Cardiac muscle cell (in vitro differentiated cells and primary cell): ENCODE data around the gene EDIL3. TPM values are rescaled to one million over a fixed set of nuclear protein-coding genes. Genes with fewer than 3 reads are reported as not detected.

Experiments
- DNase-seq, 2 donors: peaks; one replicate each; pipeline versions ENCODE4 v3.0.0 to v3.0.0-alpha.2; 2010 to 2017; ENCODE audit warnings: low read depth in 1 of 2, low spot score in 1 of 2
- H3K27ac ChIP-seq: fragments of 200-600 bp; sonication (generic); 2 replicates; pipeline ENCODE4 v1.5.1; 2016
- H3K27me3 ChIP-seq: fragments of 200-600 bp; sonication (generic); 2 replicates; pipeline ENCODE4 v1.6.0; 2016; ENCODE audit warnings: control low read depth
- H3K36me3 ChIP-seq: fragments of 200-600 bp; sonication (generic); 2 replicates; pipeline ENCODE4 v1.5.1; 2016; ENCODE audit warnings: control low read depth
- H3K4me1 ChIP-seq: fragments of 200-600 bp; sonication (generic); 2 replicates; pipeline ENCODE4 v1.8.1; 2017; ENCODE audit warnings: low read depth, mild to moderate bottlenecking, mixed run types
- H3K4me3 ChIP-seq: fragments of 200-600 bp; sonication (generic); 2 replicates; pipeline ENCODE4 v1.5.1; 2016; ENCODE audit warnings: mild to moderate bottlenecking
- H3K9me3 ChIP-seq: fragments of 200-600 bp; sonication (generic); 2 replicates; pipeline ENCODE4 v1.5.1; 2017; ENCODE audit warnings: low read depth, mild to moderate bottlenecking, control low read depth
- CTCF ChIP-seq: IDR thresholded peaks from 2 replicates; pipeline ENCODE4 v1.5.1; 2012; ENCODE audit warnings: low read depth, mild to moderate bottlenecking, low read length
- polyA plus RNA-seq: library from polyadenylated mRNA; unstranded; fragments of >200 nt; fragmentation: Nextera tagmentation; extraction: Ambion mirVana; gene quantifications from 2 replicates; pipeline ENCODE4 v1.2.1, GENCODE V29; 2016
- total RNA-seq: library from RNA; depleted of rRNA; stranded (reverse); fragments of >200 nt; gene quantifications from 2 replicates; pipeline ENCODE4 v1.2.3, GENCODE V29; 2016

The EDIL3 gene
- total and polyA plus RNA-seq, 2 experiments from 2014 or later: 7.2 to 7.7 TPM

- no peak overlapping the region for H3K27ac ChIP-seq
- no peaks in the 10 kb centered on the region for H3K36me3 ChIP-seq
- H3K27me3 ChIP-seq: no peaks in the 10 kb centered on the region
- no peak for DNase-seq
- no peak for TF ChIP-seq CTCF
- no peak overlapping the region for H3K4me3 ChIP-seq
- no peaks in the 10 kb centered on the region for H3K9me3 ChIP-seq
- no peaks in the 10 kb centered on the region for H3K4me1 ChIP-seq
These were observed 299.2 kb downstream of the EDIL3 start for GRCh38 chr5:84085387-84086041.

- H3K27me3 ChIP-seq: no peaks in the 10 kb centered on the region
- H3K27ac ChIP-seq: no peak overlapping the region
- no peaks in the 10 kb centered on the region for H3K4me1 ChIP-seq
- H3K36me3 ChIP-seq: no peaks in the 10 kb centered on the region
- no peak overlapping the region for H3K4me3 ChIP-seq
- H3K9me3 ChIP-seq: no peaks in the 10 kb centered on the region
- no peak for TF ChIP-seq CTCF
- no peak for DNase-seq
These were observed 303.8 kb downstream of the EDIL3 start for GRCh38 chr5:84080908-84081307.

- no peak for TF ChIP-seq CTCF
- no peak overlapping the region for H3K27ac ChIP-seq
- no peaks in the 10 kb centered on the region for H3K27me3 ChIP-seq
- no peaks in the 10 kb centered on the region for H3K4me1 ChIP-seq
- H3K36me3 ChIP-seq: no peaks in the 10 kb centered on the region
- no peak overlapping the region for H3K4me3 ChIP-seq
- H3K9me3 ChIP-seq: no peaks in the 10 kb centered on the region
- DNase-seq: no peak
These were observed 312.3 kb downstream of the EDIL3 start for GRCh38 chr5:84072339-84072738.

GRCh38 chr5:84069608-84070179 lies 315.0 kb downstream of the EDIL3 start:
- H3K27ac ChIP-seq: no peak overlapping the region
- no peak for DNase-seq

GRCh38 chr5:84063041-84063440 lies 321.6 kb downstream of the EDIL3 start:
- Histone ChIP-seq H3K36me3 (no peaks in the 10 kb centered on the region), H3K4me3 (no peak overlapping the region), H3K27ac (no peak overlapping the region), H3K4me1 (no peaks in the 10 kb centered on the region), H3K9me3 (no peaks in the 10 kb centered on the region), H3K27me3 (no peaks in the 10 kb centered on the region)
- no peak for DNase-seq
- no peak for TF ChIP-seq CTCF

More at GRCh38 chr5:84069608-84070179, 315.0 kb downstream of the EDIL3 start:
- TF ChIP-seq CTCF: no peak
- no peaks in the 10 kb centered on the region for H3K27me3 ChIP-seq
- H3K36me3 ChIP-seq: no peaks in the 10 kb centered on the region
- no peaks in the 10 kb centered on the region for H3K9me3 ChIP-seq
- H3K4me1 ChIP-seq: no peaks in the 10 kb centered on the region
- no peak overlapping the region for H3K4me3 ChIP-seq
